Measurements from ENCODE around the gene RAD54L2. TPM values are rescaled to one million over a fixed set of nuclear protein-coding genes. Genes with fewer than 3 reads are reported as not detected.

RAD54L2 gene, protein sequence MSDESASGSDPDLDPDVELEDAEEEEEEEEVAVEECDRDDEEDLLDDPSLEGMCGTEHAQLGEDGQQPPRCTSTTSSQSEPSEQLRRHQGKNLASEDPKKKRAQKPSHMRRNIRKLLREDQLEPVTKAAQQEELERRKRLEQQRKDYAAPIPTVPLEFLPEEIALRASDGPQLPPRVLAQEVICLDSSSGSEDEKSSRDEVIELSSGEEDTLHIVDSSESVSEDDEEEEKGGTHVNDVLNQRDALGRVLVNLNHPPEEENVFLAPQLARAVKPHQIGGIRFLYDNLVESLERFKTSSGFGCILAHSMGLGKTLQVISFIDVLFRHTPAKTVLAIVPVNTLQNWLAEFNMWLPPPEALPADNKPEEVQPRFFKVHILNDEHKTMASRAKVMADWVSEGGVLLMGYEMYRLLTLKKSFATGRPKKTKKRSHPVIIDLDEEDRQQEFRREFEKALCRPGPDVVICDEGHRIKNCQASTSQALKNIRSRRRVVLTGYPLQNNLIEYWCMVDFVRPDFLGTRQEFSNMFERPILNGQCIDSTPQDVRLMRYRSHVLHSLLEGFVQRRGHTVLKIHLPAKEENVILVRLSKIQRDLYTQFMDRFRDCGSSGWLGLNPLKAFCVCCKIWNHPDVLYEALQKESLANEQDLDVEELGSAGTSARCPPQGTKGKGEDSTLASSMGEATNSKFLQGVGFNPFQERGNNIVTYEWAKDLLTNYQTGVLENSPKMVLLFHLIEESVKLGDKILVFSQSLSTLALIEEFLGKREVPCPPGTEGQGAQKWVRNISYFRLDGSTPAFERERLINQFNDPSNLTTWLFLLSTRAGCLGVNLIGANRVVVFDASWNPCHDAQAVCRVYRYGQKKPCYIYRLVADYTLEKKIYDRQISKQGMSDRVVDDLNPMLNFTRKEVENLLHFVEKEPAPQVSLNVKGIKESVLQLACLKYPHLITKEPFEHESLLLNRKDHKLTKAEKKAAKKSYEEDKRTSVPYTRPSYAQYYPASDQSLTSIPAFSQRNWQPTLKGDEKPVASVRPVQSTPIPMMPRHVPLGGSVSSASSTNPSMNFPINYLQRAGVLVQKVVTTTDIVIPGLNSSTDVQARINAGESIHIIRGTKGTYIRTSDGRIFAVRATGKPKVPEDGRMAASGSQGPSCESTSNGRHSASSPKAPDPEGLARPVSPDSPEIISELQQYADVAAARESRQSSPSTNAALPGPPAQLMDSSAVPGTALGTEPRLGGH (N-terminal part only)
- 5.0 TPM for polyA plus RNA-seq (2012; ENCODE audit: low read depth, missing spikeins)

- TF ChIP-seq SPI1 (IDR thresholded peaks at IDR 0.05; ENCODE audit: low read depth, low read length) (no peak), POLR2A (IDR thresholded peaks at IDR 0.05; ENCODE audit: low read depth, low read length) (0 out of 2 replicates have a peak, but pooled peaks have one; percentile 25), TAF1 (IDR thresholded peaks at IDR 0.05; ENCODE audit: low read depth, low read length) (peak; percentile 95), PAX5 (IDR thresholded peaks at IDR 0.05; ENCODE audit: insufficient read depth, low read length, severe bottlenecking) (peak; percentile 21), POU2F2 (IDR thresholded peaks at IDR 0.05; ENCODE audit: low read depth, low read length) (peak; percentile 80; the same call in 1 of the 2 replicates), POLR2AphosphoS5 (IDR thresholded peaks at IDR 0.05; ENCODE audit: low read depth, low read length) (peak; percentile 68)
- FAIRE-seq (peak; percentile 81), DNase-seq (ENCODE audit: insufficient read length, low spot score) (peak; percentile 85)
Observed at GRCh38 chr3:51538459-51539290, at the start of gene RAD54L2. RAD54L2 (plus strand) TSS chr3:51538719; CDS start chr3:51590421, 51,702 bp downstream.

- FAIRE-seq (no peak), DNase-seq (ENCODE audit: insufficient read length, low spot score) (peak; percentile 61)
- peak; percentile 47; the same call in 1 of the 2 replicates for TF ChIP-seq POU2F2 (IDR thresholded peaks at IDR 0.05; ENCODE audit: low read depth, low read length)
- TF ChIP-seq POLR2A (IDR thresholded peaks at IDR 0.05; ENCODE audit: low read depth, low read length), result peak; percentile 16; the same call in 1 of the 2 replicates
- no peak for TF ChIP-seq PAX5 (IDR thresholded peaks at IDR 0.05; ENCODE audit: insufficient read depth, low read length, severe bottlenecking)
- peak; percentile 10; the same call in 1 of the 2 replicates for TF ChIP-seq POLR2AphosphoS5 (IDR thresholded peaks at IDR 0.05; ENCODE audit: low read depth, low read length)
- no peak for TF ChIP-seq SPI1 (IDR thresholded peaks at IDR 0.05; ENCODE audit: low read depth, low read length)
- TF ChIP-seq TAF1 (IDR thresholded peaks at IDR 0.05; ENCODE audit: low read depth, low read length), result no peak
Observed at GRCh38 chr3:51498876-51499738, 39.4 kb upstream of the RAD54L2 start.

DNA sequence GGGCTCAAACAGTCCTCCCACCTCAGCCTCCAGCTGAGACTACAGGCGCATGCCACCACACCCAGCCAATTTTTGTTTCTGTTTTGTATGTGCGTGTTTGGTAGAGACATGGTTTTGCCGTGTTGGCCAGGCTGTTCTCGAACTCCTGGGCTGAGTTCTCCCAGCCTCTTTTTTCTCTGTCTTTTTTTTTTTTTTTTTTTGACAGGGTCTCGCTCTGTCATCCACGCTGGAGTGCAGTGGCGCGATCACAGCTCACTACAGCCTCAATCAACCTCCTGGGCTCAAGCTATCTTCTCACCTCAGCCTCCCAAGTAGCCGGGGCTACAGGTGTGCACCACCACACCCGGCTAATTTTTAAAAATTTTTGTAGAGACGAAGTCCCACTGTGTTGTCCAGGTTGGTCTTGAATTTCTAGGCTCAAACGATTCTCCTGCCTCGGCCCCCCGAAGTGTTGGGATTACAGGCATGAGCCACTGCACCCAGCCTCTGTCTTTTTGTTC lies 37.8 kb upstream of the RAD54L2 start:
- TF ChIP-seq POU2F2 (IDR thresholded peaks at IDR 0.05; ENCODE audit: low read depth, low read length) (no peak), TAF1 (IDR thresholded peaks at IDR 0.05; ENCODE audit: low read depth, low read length) (no peak), POLR2AphosphoS5 (IDR thresholded peaks at IDR 0.05; ENCODE audit: low read depth, low read length) (no peak), SPI1 (IDR thresholded peaks at IDR 0.05; ENCODE audit: low read depth, low read length) (no peak), POLR2A (IDR thresholded peaks at IDR 0.05; ENCODE audit: low read depth, low read length) (no peak), PAX5 (IDR thresholded peaks at IDR 0.05; ENCODE audit: insufficient read depth, low read length, severe bottlenecking) (no peak)
- peak; percentile 26 for FAIRE-seq
- no peak for DNase-seq (ENCODE audit: insufficient read length, low spot score)

DNA sequence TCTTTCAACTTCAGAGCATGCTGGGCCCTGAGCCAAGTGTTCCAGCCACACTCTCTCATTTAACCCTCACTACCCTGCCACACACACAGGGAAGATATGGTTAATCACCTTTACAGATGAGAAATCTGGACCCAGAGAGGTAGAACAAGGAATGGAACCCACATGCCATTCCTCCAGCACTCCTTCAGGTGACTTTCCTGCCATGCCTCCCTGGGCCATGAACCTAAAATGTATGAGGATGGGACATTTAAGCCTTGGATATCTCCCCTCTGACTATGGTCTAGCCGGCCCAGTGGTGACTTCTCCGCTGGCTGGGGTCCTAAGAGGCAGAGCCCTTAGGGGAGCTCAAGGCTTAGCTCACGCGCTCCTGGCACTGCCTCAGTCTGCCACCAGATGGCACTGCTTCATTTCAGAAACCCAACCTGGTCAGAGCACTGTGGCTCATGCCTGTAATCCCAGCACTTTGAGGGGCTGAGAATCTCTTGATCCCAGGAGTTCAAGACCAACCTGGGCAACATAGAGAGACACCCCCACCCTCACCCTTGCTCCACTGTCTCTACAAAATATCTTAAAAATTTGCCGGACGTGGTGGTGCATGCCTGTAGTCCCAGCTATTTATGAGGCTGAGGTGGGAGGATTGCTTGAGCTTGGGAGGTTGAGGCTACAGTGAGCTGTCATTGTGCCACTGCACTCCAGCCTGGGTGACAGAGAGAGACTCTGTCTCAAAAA lies 36.5 kb upstream of the RAD54L2 start:
- FAIRE-seq, result peak; percentile 97
- TF ChIP-seq POLR2A (IDR thresholded peaks at IDR 0.05; ENCODE audit: low read depth, low read length) (no peak), PAX5 (IDR thresholded peaks at IDR 0.05; ENCODE audit: insufficient read depth, low read length, severe bottlenecking) (no peak), POLR2AphosphoS5 (IDR thresholded peaks at IDR 0.05; ENCODE audit: low read depth, low read length) (no peak), SPI1 (IDR thresholded peaks at IDR 0.05; ENCODE audit: low read depth, low read length) (no peak)
- DNase-seq (ENCODE audit: insufficient read length, low spot score), result peak; percentile 41

- no peak for FAIRE-seq
- no peak for TF ChIP-seq POLR2AphosphoS5 (IDR thresholded peaks at IDR 0.05; ENCODE audit: low read depth, low read length)
- TF ChIP-seq PAX5 (IDR thresholded peaks at IDR 0.05; ENCODE audit: insufficient read depth, low read length, severe bottlenecking), result no peak
- TF ChIP-seq POU2F2 (IDR thresholded peaks at IDR 0.05; ENCODE audit: low read depth, low read length), result no peak
- TF ChIP-seq TAF1 (IDR thresholded peaks at IDR 0.05; ENCODE audit: low read depth, low read length), result no peak
- TF ChIP-seq POLR2A (IDR thresholded peaks at IDR 0.05; ENCODE audit: low read depth, low read length), result no peak
Observed at GRCh38 chr3:51502562-51502910, 36.0 kb upstream of the RAD54L2 start.

DNA sequence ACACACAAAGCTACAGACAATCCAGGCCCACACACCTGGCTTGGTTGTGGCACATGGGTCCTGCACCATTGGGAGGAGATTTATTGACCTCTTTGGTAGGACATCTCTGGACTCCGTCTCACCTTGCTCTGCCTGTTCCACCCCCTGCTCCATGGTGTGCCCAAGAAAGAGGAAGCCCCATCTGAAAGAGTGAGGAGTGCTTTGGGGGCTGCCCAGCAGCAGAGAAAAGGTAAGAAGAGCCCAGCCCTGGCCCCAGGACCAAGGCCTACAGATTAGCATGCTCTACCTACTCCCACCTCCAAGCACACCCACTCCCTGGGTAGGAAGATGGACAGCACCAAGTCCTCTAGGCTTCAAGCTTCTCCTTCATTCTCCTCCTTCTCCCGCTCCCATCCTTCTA lies 35.5 kb upstream of the RAD54L2 start:
- no peak for DNase-seq (ENCODE audit: insufficient read length, low spot score)
- FAIRE-seq, result no peak
- TF ChIP-seq POU2F2 (IDR thresholded peaks at IDR 0.05; ENCODE audit: low read depth, low read length) (no peak), SPI1 (IDR thresholded peaks at IDR 0.05; ENCODE audit: low read depth, low read length) (0 out of 2 replicates have a peak, but pooled peaks have one; percentile 12)

More at GRCh38 chr3:51502562-51502910, 36.0 kb upstream of the RAD54L2 start:
- DNase-seq (ENCODE audit: insufficient read length, low spot score), result no peak

GRCh38 chr3:51508255-51508654 lies 30.3 kb upstream of the RAD54L2 start:
- DNase-seq (ENCODE audit: insufficient read length, low spot score) (no peak), FAIRE-seq (no peak)
- TF ChIP-seq POU2F2 (IDR thresholded peaks at IDR 0.05; ENCODE audit: low read depth, low read length) (no peak), POLR2AphosphoS5 (IDR thresholded peaks at IDR 0.05; ENCODE audit: low read depth, low read length) (no peak), PAX5 (IDR thresholded peaks at IDR 0.05; ENCODE audit: insufficient read depth, low read length, severe bottlenecking) (no peak), TAF1 (IDR thresholded peaks at IDR 0.05; ENCODE audit: low read depth, low read length) (no peak), POLR2A (IDR thresholded peaks at IDR 0.05; ENCODE audit: low read depth, low read length) (no peak), SPI1 (IDR thresholded peaks at IDR 0.05; ENCODE audit: low read depth, low read length) (no peak)
